Natural killer cell treated with Interleukin-12 subunit alpha and Interleukin-12 subunit beta and Interleukin-15 and Interleukin-18, amount 100 ng/mL, for 72 hours (primary cell): ENCODE measurements around the gene SLC25A26. TPM values are rescaled to one million over a fixed set of nuclear protein-coding genes. Genes with fewer than 3 reads are reported as not detected.
"Not testable (repeated sequence)": the region's sequence is repeated elsewhere in the genome, so short reads cannot be mapped to it uniquely, and the experiment has no call there.

ENCODE experiments used
- ATAC-seq, 2 donors: fragments of 150-1000 bp; cut with Tn5 transposase in 1 of 2; sonication (Bioruptor Pico), chemical (Tn5 transposase) in 1 of 2; 2 replicates each; pipeline ENCODE4 v1.10.0; 2021
- DNase-seq: peaks from one replicate; pipeline ENCODE4 v3.0.0; 2022; ENCODE audit warnings: low spot score
- H3K27ac Mint-ChIP-seq, 2 donors: 1 replicate in 1 of 2; 2 replicates in 1 of 2; pipeline ENCODE4 v1.8.0; 2022; ENCODE audit warnings: mixed read lengths in 2 of 2, mild to moderate bottlenecking in 1 of 2, moderate library complexity in 1 of 2
- H3K27me3 Mint-ChIP-seq, 2 donors: 1 replicate in 1 of 2; 2 replicates in 1 of 2; pipeline ENCODE4 v1.8.0; 2022; ENCODE audit warnings: mixed read lengths in 2 of 2
- H3K36me3 Mint-ChIP-seq: one replicate; pipeline ENCODE4 v1.8.0; 2022; ENCODE audit warnings: mixed read lengths
- H3K4me1 Mint-ChIP-seq, 2 donors: 1 replicate in 1 of 2; 2 replicates in 1 of 2; pipeline ENCODE4 v1.8.0; 2022; ENCODE audit warnings: low read depth in 2 of 2, mixed read lengths in 2 of 2, mild to moderate bottlenecking in 1 of 2
- H3K4me3 Mint-ChIP-seq: one replicate; pipeline ENCODE4 v1.8.0; 2022; ENCODE audit warnings: mixed read lengths
- H3K9me3 Mint-ChIP-seq: 2 replicates; pipeline ENCODE4 v1.8.0; 2022; ENCODE audit warnings: mixed read lengths
- total RNA-seq, 2 donors: library from RNA; stranded (reverse); gene quantifications; one replicate each; pipeline ENCODE4 v1.2.3, GENCODE V29; 2022

The SLC25A26 gene
- total RNA-seq, 2 donors from 2014 or later, result 19.4 to 22.3 TPM

GRCh38 chr3:66416556-66417304 lies 195.9 kb downstream of the SLC25A26 start:
- H3K9me3 Mint-ChIP-seq, result peaks cover 4% of the 10 kb centered on the region
- H3K4me1 Mint-ChIP-seq, result peaks cover 22 to 23% of the 10 kb centered on the region in 2 donors
- H3K27ac Mint-ChIP-seq, result no peak overlapping the region
- H3K27me3 Mint-ChIP-seq, result no peaks in the 10 kb centered on the region
- H3K36me3 Mint-ChIP-seq, result peaks cover 17% of the 10 kb centered on the region
- DNase-seq (no peak), ATAC-seq (no peak)
- no peak overlapping the region for H3K4me3 Mint-ChIP-seq

GRCh38 chr3:66418475-66418931 lies 197.7 kb downstream of the SLC25A26 start:
- peaks cover 10% of the 10 kb centered on the region for H3K9me3 Mint-ChIP-seq
- no peak for DNase-seq
- no peak for ATAC-seq
- H3K36me3 Mint-ChIP-seq, result peaks cover 29% of the 10 kb centered on the region
- H3K4me3 Mint-ChIP-seq, result no peak overlapping the region
- no peaks in the 10 kb centered on the region for H3K27me3 Mint-ChIP-seq
- H3K4me1 Mint-ChIP-seq, result peaks cover 17 to 22% of the 10 kb centered on the region in 2 donors
- no peak overlapping the region for H3K27ac Mint-ChIP-seq

- no peak overlapping the region for H3K4me3 Mint-ChIP-seq
- H3K4me1 Mint-ChIP-seq, result peaks cover 17 to 22% of the 10 kb centered on the region in 2 donors
- ATAC-seq (no peak), DNase-seq (no peak)
- no peak overlapping the region for H3K27ac Mint-ChIP-seq
- H3K9me3 Mint-ChIP-seq, result peaks cover 10% of the 10 kb centered on the region
- H3K36me3 Mint-ChIP-seq, result peaks cover 29% of the 10 kb centered on the region
- no peaks in the 10 kb centered on the region for H3K27me3 Mint-ChIP-seq
Observed at GRCh38 chr3:66419036-66419435, 198.2 kb downstream of the SLC25A26 start.

- H3K27me3 Mint-ChIP-seq, H3K27ac Mint-ChIP-seq, H3K4me3 Mint-ChIP-seq, ATAC-seq, DNase-seq: not testable (repeated sequence)
- Mint-ChIP-seq H3K4me1 (peaks cover 20 to 22% of the 10 kb centered on the region in 2 donors), H3K36me3 (peaks cover 29% of the 10 kb centered on the region), H3K9me3 (peaks cover 10% of the 10 kb centered on the region)
Observed at GRCh38 chr3:66421144-66421543, 200.3 kb downstream of the SLC25A26 start.

- not testable (repeated sequence) for H3K4me3 Mint-ChIP-seq, ATAC-seq, H3K27ac Mint-ChIP-seq, DNase-seq, H3K27me3 Mint-ChIP-seq
- peaks cover 10% of the 10 kb centered on the region for H3K9me3 Mint-ChIP-seq
- peaks cover 20 to 22% of the 10 kb centered on the region in 2 donors for H3K4me1 Mint-ChIP-seq
- peaks cover 29% of the 10 kb centered on the region for H3K36me3 Mint-ChIP-seq
Observed at GRCh38 chr3:66421893-66422292, 201.1 kb downstream of the SLC25A26 start.

- H3K4me3 Mint-ChIP-seq, result no peak overlapping the region
- H3K9me3 Mint-ChIP-seq, result peaks cover 10% of the 10 kb centered on the region
- H3K27me3 Mint-ChIP-seq, result peaks cover 0 to 2% of the 10 kb centered on the region in 2 donors
- no peak for DNase-seq
- H3K36me3 Mint-ChIP-seq, result peaks cover 29% of the 10 kb centered on the region
- H3K27ac Mint-ChIP-seq, result no peak overlapping the region
- no peak for ATAC-seq
- peaks cover 17 to 18% of the 10 kb centered on the region in 2 donors for H3K4me1 Mint-ChIP-seq
Observed at GRCh38 chr3:66423791-66424190, 203.0 kb downstream of the SLC25A26 start.

GRCh38 chr3:66425032-66425431 lies 204.2 kb downstream of the SLC25A26 start:
- Mint-ChIP-seq H3K36me3 (peaks cover 25% of the 10 kb centered on the region), H3K27me3 (peaks cover 0 to 2% of the 10 kb centered on the region in 2 donors), H3K9me3 (peaks cover 10% of the 10 kb centered on the region), H3K4me1 (peaks cover 7 to 10% of the 10 kb centered on the region in 2 donors), H3K27ac (no peak overlapping the region), H3K4me3 (no peak overlapping the region)
- DNase-seq, result no peak
- no peak for ATAC-seq

GRCh38 chr3:66425576-66426114 lies 204.8 kb downstream of the SLC25A26 start:
- Mint-ChIP-seq H3K36me3 (peaks cover 19% of the 10 kb centered on the region), H3K27me3 (peaks cover 0 to 2% of the 10 kb centered on the region in 2 donors), H3K4me1 (peaks cover 1 to 4% of the 10 kb centered on the region in 2 donors), H3K9me3 (peaks cover 8% of the 10 kb centered on the region), H3K4me3 (no peak overlapping the region), H3K27ac (no peak overlapping the region)
- ATAC-seq, result no peak
- DNase-seq, result no peak

- Mint-ChIP-seq H3K36me3 (peaks cover 14% of the 10 kb centered on the region), H3K27ac (no peak overlapping the region), H3K27me3 (peaks cover 0 to 2% of the 10 kb centered on the region in 2 donors), H3K9me3 (peaks cover 7% of the 10 kb centered on the region), H3K4me3 (no peak overlapping the region), H3K4me1 (peaks cover 0 to 3% of the 10 kb centered on the region in 2 donors)
- ATAC-seq (no peak), DNase-seq (no peak)
Observed at GRCh38 chr3:66426135-66426534, 205.3 kb downstream of the SLC25A26 start.

- DNase-seq (no peak), ATAC-seq (no peak)
- Mint-ChIP-seq H3K9me3 (peaks cover 4% of the 10 kb centered on the region), H3K36me3 (peaks cover 5% of the 10 kb centered on the region), H3K4me1 (peaks cover 0 to 3% of the 10 kb centered on the region in 2 donors), H3K27me3 (peaks cover 0 to 2% of the 10 kb centered on the region in 2 donors), H3K4me3 (no peak overlapping the region), H3K27ac (no peak overlapping the region)
Observed at GRCh38 chr3:66427352-66427751, 206.6 kb downstream of the SLC25A26 start.

GRCh38 chr3:66427951-66428474 lies 207.2 kb downstream of the SLC25A26 start:
- ATAC-seq, result no peak
- Mint-ChIP-seq H3K27me3 (peaks cover 0 to 2% of the 10 kb centered on the region in 2 donors), H3K4me1 (peaks cover 0 to 3% of the 10 kb centered on the region in 2 donors), H3K4me3 (no peak overlapping the region), H3K9me3 (no peaks in the 10 kb centered on the region), H3K27ac (no peak overlapping the region), H3K36me3 (no peaks in the 10 kb centered on the region)
- no peak for DNase-seq
